GM04503 (cell line): ENCODE results near the gene CAPG.
"Not testable (repeated sequence)": the region's sequence is repeated elsewhere in the genome, so short reads cannot be mapped to it uniquely, and the experiment has no call there.

Source experiments
- DNase-seq: peaks from one replicate; pipeline ENCODE4 v3.0.0-alpha.2; 2012; ENCODE audit warnings: low read depth

The CAPG gene

GRCh38 chr2:85396531-85397470 is 13.4 kb downstream of the CAPG start:
- DNase-seq: no peak

- no peak for DNase-seq
Measured at GRCh38 chr2:85395912-85396475, 14.2 kb downstream of the CAPG start.

- no peak for DNase-seq
Measured at GRCh38 chr2:85394976-85395375, 15.2 kb downstream of the CAPG start.

- no peak for DNase-seq
Measured at GRCh38 chr2:85394261-85394681, 15.9 kb downstream of the CAPG start.

- no peak for DNase-seq
Measured at GRCh38 chr2:85393836-85394235, 16.3 kb downstream of the CAPG start.

- DNase-seq: no peak
Measured at GRCh38 chr2:85390941-85391669, 19.1 kb downstream of the CAPG start.

GRCh38 chr2:85388878-85389538 is 21.2 kb downstream of the CAPG start:
- no peak for DNase-seq

GRCh38 chr2:85387754-85388153 is 22.4 kb downstream of the CAPG start:
- DNase-seq: no peak

GRCh38 chr2:85385746-85386145 is 24.4 kb downstream of the CAPG start:
- DNase-seq: no peak

- DNase-seq: no peak
Measured at GRCh38 chr2:85383850-85384249, 26.3 kb downstream of the CAPG start.

- DNase-seq: peak; percentile 22
Measured at GRCh38 chr2:85383151-85383550, 27.0 kb downstream of the CAPG start.

GRCh38 chr2:85380048-85380447 is 30.1 kb downstream of the CAPG start:
- no peak for DNase-seq

- DNase-seq: no peak
Measured at GRCh38 chr2:85378257-85378656, 31.9 kb downstream of the CAPG start.

- no peak for DNase-seq
Measured at GRCh38 chr2:85377083-85377482, 33.1 kb downstream of the CAPG start.

GRCh38 chr2:85376291-85377065 is 33.7 kb downstream of the CAPG start:
- peak; percentile 49 for DNase-seq

- no peak for DNase-seq
Measured at GRCh38 chr2:85371045-85371444, 39.1 kb downstream of the CAPG start.

- no peak for DNase-seq
Measured at GRCh38 chr2:85369500-85369899, 40.7 kb downstream of the CAPG start.

- no peak for DNase-seq
Measured at GRCh38 chr2:85368921-85369320, 41.2 kb downstream of the CAPG start.

- DNase-seq: no peak
Measured at GRCh38 chr2:85367180-85367579, 43.0 kb downstream of the CAPG start.

GRCh38 chr2:85362653-85363387 is 47.3 kb downstream of the CAPG start:
- DNase-seq: not testable (repeated sequence)

- no peak for DNase-seq
Measured at GRCh38 chr2:85357736-85358135, 52.4 kb downstream of the CAPG start.
